IMR-90 (cell line): ENCODE results near the gene FAAP20. TPM values are rescaled to one million over a fixed set of nuclear protein-coding genes. Genes with fewer than 3 reads are reported as not detected.

Experiments
- ATAC-seq: fragments of 200-7000 bp; cut with Tn5 transposase; 2 replicates; pipeline ENCODE4 v1.9.1; 2020; ENCODE audit warnings: low read depth, mild to moderate bottlenecking, moderate library complexity
- BruUV-seq: library from RNA; stranded (reverse); fragments of 400-500 nt; replicated peaks from 2 replicates; lab custom pipeline; 2021; lab: Mats Ljungman, UMichigan
- CTCF ChIA-PET: fragments of 300-600 bp; formaldehyde crosslinking; extraction: SDS; loops from one replicate; lab custom pipeline; 2021; ENCODE audit warnings: antibody characterized with exemption; lab: Yijun Ruan, JAX
- POLR2A ChIA-PET: fragments of 300-600 bp; sonication (Branson Sonifier 250); formaldehyde crosslinking; loops from one replicate; lab custom pipeline; 2022; ENCODE audit warnings: antibody characterized with exemption; ENCODE audit not compliant: unreplicated experiment; lab: Charles Lee
- DNase-seq: peaks from one replicate; pipeline ENCODE4 v3.0.0; 2013
- H2AFZ ChIP-seq: replicated peaks from 2 replicates; pipeline ENCODE3; 2013; ENCODE audit warnings: low read length, mild to moderate bottlenecking; ENCODE audit not compliant: poor library complexity
- H2AK5ac ChIP-seq: 2 replicates; pipeline ENCODE4 v1.6.1; 2013; ENCODE audit warnings: low read depth, low read length, inconsistent platforms
- H2AK9ac ChIP-seq: replicated peaks from 2 replicates; pipeline ENCODE3; 2013; ENCODE audit warnings: mild to moderate bottlenecking, low read depth, low read length, moderate library complexity; ENCODE audit not compliant: poor library complexity
- H2BK120ac ChIP-seq: 2 replicates; pipeline ENCODE4 v1.6.1; 2013; ENCODE audit warnings: low read depth, low read length, inconsistent platforms
- H2BK15ac ChIP-seq: 3 replicates; pipeline ENCODE4 v1.6.1; 2013; ENCODE audit warnings: low read depth, low read length, inconsistent platforms
- H2BK20ac ChIP-seq: 2 replicates; pipeline ENCODE4 v1.6.1; 2013; ENCODE audit warnings: low read depth, mild to moderate bottlenecking, inconsistent platforms, low read length, moderate library complexity
- H2BK5ac ChIP-seq: 2 replicates; pipeline ENCODE4 v1.6.1; 2013; ENCODE audit warnings: mild to moderate bottlenecking, low read depth, low read length, inconsistent platforms; ENCODE audit not compliant: poor library complexity, severe bottlenecking
- H3K14ac ChIP-seq: replicated peaks from 2 replicates; pipeline ENCODE4 v1.6.1; 2013; ENCODE audit warnings: low read depth, low read length, inconsistent platforms
- H3K18ac ChIP-seq: 2 replicates; pipeline ENCODE4 v1.6.1; 2013; ENCODE audit warnings: low read depth, low read length, control low read depth
- H3K23ac ChIP-seq: 2 replicates; pipeline ENCODE4 v1.6.1; 2013; ENCODE audit warnings: low read depth, low read length, inconsistent platforms
- H3K27ac ChIP-seq: 2 replicates; pipeline ENCODE4 v1.5.1; 2013; ENCODE audit warnings: mild to moderate bottlenecking, control low read depth, low read length; ENCODE audit not compliant: insufficient read depth
- H3K27me3 ChIP-seq: 2 replicates; pipeline ENCODE4 v1.6.1; 2013; ENCODE audit warnings: low read length; ENCODE audit not compliant: control insufficient read depth, insufficient read depth
- H3K36me3 ChIP-seq: 2 replicates; pipeline ENCODE4 v1.6.1; 2013; ENCODE audit warnings: low read length, mixed read lengths; ENCODE audit not compliant: control insufficient read depth, insufficient read depth
- H3K4ac ChIP-seq: 2 replicates; pipeline ENCODE4 v1.6.1; 2013; ENCODE audit warnings: low read depth, low read length, inconsistent platforms
- H3K4me1 ChIP-seq: 2 replicates; pipeline ENCODE4 v1.6.1; 2013; ENCODE audit warnings: low read length, mixed read lengths; ENCODE audit not compliant: control insufficient read depth, insufficient read depth
- H3K4me2 ChIP-seq: 2 replicates; pipeline ENCODE4 v1.6.1; 2013; ENCODE audit warnings: low read depth, mild to moderate bottlenecking, control low read depth, low read length, moderate library complexity
- H3K4me3 ChIP-seq: 2 replicates; pipeline ENCODE4 v1.5.1; 2013; ENCODE audit warnings: low read depth, mild to moderate bottlenecking, control low read depth, low read length, moderate library complexity; ENCODE audit not compliant: insufficient read depth
- H3K56ac ChIP-seq: 2 replicates; pipeline ENCODE4 v1.6.1; 2013; ENCODE audit warnings: low read length, inconsistent platforms; ENCODE audit not compliant: insufficient read depth; ENCODE audit errors: extremely low read depth
- H3K79me1 ChIP-seq, 2 experiments: 2 replicates each; pipeline ENCODE4 v1.6.1; 2013; ENCODE audit warnings: low read length in 2 of 2, inconsistent platforms in 1 of 2, low read depth in 1 of 2
- H3K9ac ChIP-seq: 2 replicates; pipeline ENCODE4 v1.6.1; 2013; ENCODE audit warnings: low read depth, low read length, control low read depth
- H3K9me1 ChIP-seq: 2 replicates; pipeline ENCODE4 v1.6.1; 2013; ENCODE audit warnings: low read length, inconsistent platforms; ENCODE audit not compliant: insufficient read depth
- H3K9me3 ChIP-seq: 2 replicates; pipeline ENCODE4 v1.6.1; 2013; ENCODE audit warnings: low read length; ENCODE audit not compliant: control insufficient read depth, insufficient read depth
- H4K20me1 ChIP-seq: 2 replicates; pipeline ENCODE4 v1.6.1; 2013; ENCODE audit warnings: low read length, inconsistent platforms; ENCODE audit not compliant: insufficient read depth
- H4K5ac ChIP-seq: 2 replicates; pipeline ENCODE4 v1.6.1; 2013; ENCODE audit warnings: mild to moderate bottlenecking, low read depth, low read length, control low read depth
- H4K8ac ChIP-seq, 2 experiments: 2 replicates each; pipeline ENCODE4 v1.6.1; 2013; ENCODE audit warnings: low read depth in 2 of 2, low read length in 2 of 2, control low read depth in 1 of 2, inconsistent platforms in 1 of 2
- H4K91ac ChIP-seq: 2 replicates; pipeline ENCODE4 v1.6.1; 2013; ENCODE audit warnings: low read depth, low read length, inconsistent platforms; ENCODE audit not compliant: insufficient read depth
- BHLHE40 ChIP-seq: fragments of 150-350 bp; IDR thresholded peaks from 2 replicates; pipeline ENCODE4 v1.6.1; 2016; ENCODE audit warnings: mild to moderate bottlenecking, low read depth, low read length
- CEBPB ChIP-seq: IDR thresholded peaks from 2 replicates; pipeline ENCODE4 v1.6.1; 2012; ENCODE audit warnings: low read depth, low read length, improper control_type of control experiment
- CHD1 ChIP-seq: IDR thresholded peaks from 2 replicates; pipeline ENCODE4 v1.6.1; 2012; ENCODE audit warnings: low read depth, low read length, improper control_type of control experiment
- FOS ChIP-seq: fragments of 150-350 bp; IDR thresholded peaks from 2 replicates; pipeline ENCODE4 v1.6.1; 2016; ENCODE audit warnings: low read depth, low read length
- MAFK ChIP-seq: IDR thresholded peaks from 2 replicates; pipeline ENCODE4 v1.6.1; 2012; ENCODE audit warnings: low read depth, low read length, improper control_type of control experiment
- MAZ ChIP-seq: IDR thresholded peaks from 2 replicates; pipeline ENCODE4 v1.6.1; 2012; ENCODE audit warnings: low read depth, mild to moderate bottlenecking, low read length, improper control_type of control experiment, moderate library complexity, borderline replicate concordance
- MXI1 ChIP-seq: IDR thresholded peaks from 2 replicates; pipeline ENCODE4 v1.6.1; 2012; ENCODE audit warnings: low read depth, mild to moderate bottlenecking, low read length, moderate library complexity, borderline replicate concordance
- NFE2L2 ChIP-seq: fragments of 150-350 bp; IDR thresholded peaks from 2 replicates; pipeline ENCODE4 v1.6.1; 2016; ENCODE audit warnings: low read depth, mild to moderate bottlenecking, low read length
- POLR2A ChIP-seq: IDR thresholded peaks from 2 replicates; pipeline ENCODE4 v1.6.1; 2012; ENCODE audit warnings: mild to moderate bottlenecking, low read depth, low read length
- RAD21 ChIP-seq: IDR thresholded peaks from 2 replicates; pipeline ENCODE4 v1.6.1; 2012; ENCODE audit warnings: low read length, improper control_type of control experiment
- RCOR1 ChIP-seq: IDR thresholded peaks from 2 replicates; pipeline ENCODE4 v1.6.1; 2012; ENCODE audit warnings: mild to moderate bottlenecking, low read length, improper control_type of control experiment; ENCODE audit not compliant: insufficient replicate concordance
- RFX5 ChIP-seq: IDR thresholded peaks from 2 replicates; pipeline ENCODE4 v1.8.0; 2012; ENCODE audit warnings: low read depth, mild to moderate bottlenecking, low read length, moderate library complexity
- SMC3 ChIP-seq: fragments of 150-350 bp; IDR thresholded peaks from 2 replicates; pipeline ENCODE4 v1.6.1; 2016; ENCODE audit warnings: low read depth, mild to moderate bottlenecking, antibody characterized with exemption, low read length, moderate library complexity
- WGBS, 2 experiments: methylation state at CpG; one replicate each; pipeline versions ENCODE4 v1.1.5 to v1.1.7; 2013; ENCODE audit warnings: missing lambda C conversion rate in 2 of 2; ENCODE audit not compliant: insufficient read length in 1 of 2; ENCODE audit errors: extremely low coverage in 2 of 2; 5-methylcytosine and 5-hydroxymethylcytosine counted together
- dilution Hi-C: fragments of 300-500 bp; cut with HindIII; formaldehyde crosslinking; loops from one replicate; pipeline ENCODE4 v1.14.3; 2018; ENCODE audit warnings: low sequenced_read_pairs; ENCODE audit not compliant: unreplicated experiment
- in situ Hi-C: fragments of 300-500 bp; cut with MboI; formaldehyde crosslinking; loops from 3 replicates; pipeline ENCODE4 v1.14.3; 2019; ENCODE audit warnings: low sequenced_read_pairs, inconsistent platforms, mixed read lengths
- intact Hi-C: fragments of 100-400 bp; cut with micrococcal nuclease; formaldehyde crosslinking; loops from 2 replicates; pipeline ENCODE4 v1.10.0; 2022
- polyA plus RNA-seq, 3 experiments: library from polyadenylated mRNA; depleted of rRNA; stranded (reverse); fragments of >200 nt; gene quantifications; 2 replicates each; pipeline ENCODE4 v1.2.3, GENCODE V29; 2012; ENCODE audit warnings: low replicate concordance in 1 of 3
- total RNA-seq: library from RNA; depleted of rRNA; stranded (reverse); fragments of >200 nt; gene quantifications from 2 replicates; pipeline ENCODE4 v1.2.3, GENCODE V29; 2012
- TF ChIP-seq, protein P1 (sequence below): fragments of 150-350 bp; IDR thresholded peaks from 2 replicates; pipeline ENCODE4 v1.6.1; 2017; ENCODE audit warnings: mild to moderate bottlenecking, antibody characterized with exemption, low read length, low read depth
- TF ChIP-seq, protein P2 (sequence below): conservative IDR thresholded peaks from 2 replicates; pipeline ENCODE4 v1.5.1; 2012; ENCODE audit warnings: mild to moderate bottlenecking, low read depth, low read length, improper control_type of control experiment
- TF ChIP-seq, protein P3 (sequence below): fragments of 150-350 bp; IDR thresholded peaks from 2 replicates; pipeline ENCODE4 v1.6.1; 2016; ENCODE audit warnings: low read depth, mild to moderate bottlenecking, low read length, moderate library complexity, borderline replicate concordance

Gene FAAP20
- total and polyA plus RNA-seq, 2 of the 4 experiments (the other 2 are of a cell fraction): 6.5 to 31.5 TPM

DNA sequence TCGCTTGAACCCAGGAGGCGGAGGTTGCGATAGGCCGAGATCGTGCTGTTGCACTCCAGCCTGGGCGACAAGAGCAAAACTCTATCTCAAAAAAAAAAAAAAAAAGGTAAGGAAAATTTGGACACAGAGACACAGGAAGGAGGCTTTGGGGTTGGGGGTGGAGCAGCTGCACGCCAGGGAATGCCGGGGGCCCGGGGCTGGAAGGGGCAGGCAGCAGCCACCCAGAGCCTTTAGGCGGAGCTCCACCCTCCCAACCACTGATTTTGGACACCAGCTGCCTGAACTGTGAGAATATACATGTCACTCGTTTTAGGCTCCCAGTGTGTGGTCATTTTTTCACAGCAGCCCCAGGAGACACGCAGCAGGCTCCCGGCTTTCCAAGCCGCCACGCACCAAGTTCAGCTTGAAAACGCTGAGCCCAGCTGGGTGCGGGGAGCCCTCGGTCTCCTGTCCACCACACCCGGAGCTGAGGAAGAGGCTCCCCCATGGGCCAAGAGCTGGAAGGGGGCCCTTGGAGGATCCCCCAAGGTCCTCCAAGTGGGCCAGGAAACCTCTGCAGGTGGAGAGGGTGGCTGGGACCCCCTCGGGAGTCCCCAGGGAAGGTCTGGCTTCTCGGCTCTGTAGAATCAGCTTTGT is 5.9 kb upstream of the FAAP20 start:
- Histone ChIP-seq H4K8ac (no peak overlapping the region), H4K91ac (no peak overlapping the region), H3K56ac (no peak overlapping the region), H3K4me3 (no peak overlapping the region), H4K20me1 (no peaks in the 10 kb centered on the region), H2BK15ac (no peak overlapping the region), H2BK5ac (no peak overlapping the region), H3K9me3 (no peaks in the 10 kb centered on the region), H3K36me3 (no peaks in the 10 kb centered on the region), H3K4me2 (no peak overlapping the region; the same call in 1 of the 2 replicates), H3K27ac (no peak overlapping the region), H3K9ac (no peak overlapping the region), H3K14ac (no peak overlapping the region), H2AFZ (peak overlapping the region; percentile 12), H2BK120ac (no peak overlapping the region), H2AK5ac (no peak overlapping the region), H2BK20ac (no peak overlapping the region), H3K9me1 (no peaks in the 10 kb centered on the region; the same call in 1 of the 2 replicates), H3K79me1 (peaks cover 14 to 37% of the 10 kb centered on the region in 2 experiments), H3K18ac (no peak overlapping the region), H3K23ac (no peak overlapping the region), H2AK9ac (peak overlapping the region; percentile 82), H4K5ac (no peak overlapping the region), H3K4ac (no peak overlapping the region), H3K27me3 (no peaks in the 10 kb centered on the region), H3K4me1 (peaks cover 11% of the 10 kb centered on the region)
- no peak for ATAC-seq
- CTCF ChIA-PET: no interaction called here
- dilution Hi-C loops (no loop called here), in situ Hi-C loops (no loop called here), intact Hi-C loops (no loop called here)
- 27% methylated on average over 3 of the region's 21 CpGs; no CpG with 5 or more reads in 1 of the 2 experiments for WGBS, 2 experiments
- POLR2A ChIA-PET: no interaction called here
- BruUV-seq: no TSS peak
- TF ChIP-seq CEBPB (no peak), MAZ (no peak), RFX5 (no peak), SMC3 (no peak), NFE2L2 (no peak), MXI1 (no peak), FOS (no peak), MAFK (no peak), POLR2A (no peak), CHD1 (no peak), BHLHE40 (no peak), RAD21 (no peak), RCOR1 (no peak)
- TF ChIP-seq, protein P1, sequence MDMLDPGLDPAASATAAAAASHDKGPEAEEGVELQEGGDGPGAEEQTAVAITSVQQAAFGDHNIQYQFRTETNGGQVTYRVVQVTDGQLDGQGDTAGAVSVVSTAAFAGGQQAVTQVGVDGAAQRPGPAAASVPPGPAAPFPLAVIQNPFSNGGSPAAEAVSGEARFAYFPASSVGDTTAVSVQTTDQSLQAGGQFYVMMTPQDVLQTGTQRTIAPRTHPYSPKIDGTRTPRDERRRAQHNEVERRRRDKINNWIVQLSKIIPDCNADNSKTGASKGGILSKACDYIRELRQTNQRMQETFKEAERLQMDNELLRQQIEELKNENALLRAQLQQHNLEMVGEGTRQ: no peak
- TF ChIP-seq, protein P2, sequence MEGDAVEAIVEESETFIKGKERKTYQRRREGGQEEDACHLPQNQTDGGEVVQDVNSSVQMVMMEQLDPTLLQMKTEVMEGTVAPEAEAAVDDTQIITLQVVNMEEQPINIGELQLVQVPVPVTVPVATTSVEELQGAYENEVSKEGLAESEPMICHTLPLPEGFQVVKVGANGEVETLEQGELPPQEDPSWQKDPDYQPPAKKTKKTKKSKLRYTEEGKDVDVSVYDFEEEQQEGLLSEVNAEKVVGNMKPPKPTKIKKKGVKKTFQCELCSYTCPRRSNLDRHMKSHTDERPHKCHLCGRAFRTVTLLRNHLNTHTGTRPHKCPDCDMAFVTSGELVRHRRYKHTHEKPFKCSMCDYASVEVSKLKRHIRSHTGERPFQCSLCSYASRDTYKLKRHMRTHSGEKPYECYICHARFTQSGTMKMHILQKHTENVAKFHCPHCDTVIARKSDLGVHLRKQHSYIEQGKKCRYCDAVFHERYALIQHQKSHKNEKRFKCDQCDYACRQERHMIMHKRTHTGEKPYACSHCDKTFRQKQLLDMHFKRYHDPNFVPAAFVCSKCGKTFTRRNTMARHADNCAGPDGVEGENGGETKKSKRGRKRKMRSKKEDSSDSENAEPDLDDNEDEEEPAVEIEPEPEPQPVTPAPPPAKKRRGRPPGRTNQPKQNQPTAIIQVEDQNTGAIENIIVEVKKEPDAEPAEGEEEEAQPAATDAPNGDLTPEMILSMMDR: no peak
- TF ChIP-seq, protein P3, sequence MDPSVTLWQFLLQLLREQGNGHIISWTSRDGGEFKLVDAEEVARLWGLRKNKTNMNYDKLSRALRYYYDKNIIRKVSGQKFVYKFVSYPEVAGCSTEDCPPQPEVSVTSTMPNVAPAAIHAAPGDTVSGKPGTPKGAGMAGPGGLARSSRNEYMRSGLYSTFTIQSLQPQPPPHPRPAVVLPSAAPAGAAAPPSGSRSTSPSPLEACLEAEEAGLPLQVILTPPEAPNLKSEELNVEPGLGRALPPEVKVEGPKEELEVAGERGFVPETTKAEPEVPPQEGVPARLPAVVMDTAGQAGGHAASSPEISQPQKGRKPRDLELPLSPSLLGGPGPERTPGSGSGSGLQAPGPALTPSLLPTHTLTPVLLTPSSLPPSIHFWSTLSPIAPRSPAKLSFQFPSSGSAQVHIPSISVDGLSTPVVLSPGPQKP: no peak
- no peak for DNase-seq
